SK-N-SH treated with all-trans-retinoic acid at 6 μM for 48 hours (cell line): Measurements from ENCODE around the gene AUNIP.

Experiments
- ATAC-seq: fragments of 200-7000 bp; cut with Tn5 transposase; 3 replicates; pipeline ENCODE4 v1.9.1; 2020; ENCODE audit warnings: mild to moderate bottlenecking, moderate library complexity
- CREB5 ChIP-seq: fragments of 250-450 bp; sonication (Bioruptor Pico); IDR thresholded peaks from 2 replicates; pipeline ENCODE4 v1.5.1; 2020; ENCODE audit warnings: low read depth, mild to moderate bottlenecking, moderate library complexity
- CSDC2 ChIP-seq: fragments of 250-450 bp; sonication (Bioruptor Pico); IDR thresholded peaks from 2 replicates; pipeline ENCODE4 v1.5.0; 2020; ENCODE audit warnings: mild to moderate bottlenecking, moderate library complexity
- CSRNP3 ChIP-seq: fragments of 250-450 bp; sonication (Bioruptor Pico); IDR thresholded peaks from 2 replicates; pipeline ENCODE4 v1.5.1; 2021; ENCODE audit warnings: mild to moderate bottlenecking, moderate library complexity
- ESRRG ChIP-seq: fragments of 250-450 bp; sonication (Bioruptor Pico); IDR thresholded peaks from 2 replicates; pipeline ENCODE4 v1.6.1; 2021; ENCODE audit warnings: mild to moderate bottlenecking
- ISL1 ChIP-seq: fragments of 250-450 bp; sonication (Bioruptor Pico); IDR thresholded peaks from 2 replicates; pipeline ENCODE4 v2.1.2; 2022; ENCODE audit warnings: mild to moderate bottlenecking, moderate library complexity
- PATZ1 ChIP-seq: fragments of 250-450 bp; sonication (Bioruptor Pico); IDR thresholded peaks from 2 replicates; pipeline ENCODE4 v1.8.0; 2020; ENCODE audit warnings: mild to moderate bottlenecking, moderate library complexity, borderline replicate concordance
- POU6F1 ChIP-seq: fragments of 250-450 bp; sonication (Bioruptor Pico); IDR thresholded peaks from 2 replicates; pipeline ENCODE4 v1.8.0; 2021; ENCODE audit warnings: low read depth, mild to moderate bottlenecking, moderate library complexity, borderline replicate concordance
- PPARA ChIP-seq: fragments of 250-450 bp; sonication (Bioruptor Pico); IDR thresholded peaks from 2 replicates; pipeline ENCODE4 v1.5.0; 2020; ENCODE audit warnings: mild to moderate bottlenecking, borderline replicate concordance
- RARB ChIP-seq: fragments of 250-450 bp; sonication (Bioruptor Pico); IDR thresholded peaks from 2 replicates; pipeline ENCODE4 v1.8.0; 2021; ENCODE audit warnings: mild to moderate bottlenecking, moderate library complexity
- TCF4 ChIP-seq: fragments of 250-450 bp; sonication (Bioruptor Pico); IDR thresholded peaks from 2 replicates; pipeline ENCODE4 v1.8.0; 2021; ENCODE audit warnings: mild to moderate bottlenecking, moderate library complexity, borderline replicate concordance
- TOX ChIP-seq: fragments of 250-450 bp; sonication (Bioruptor Pico); IDR thresholded peaks from 2 replicates; pipeline ENCODE4 v1.8.0; 2021; ENCODE audit warnings: mild to moderate bottlenecking, moderate library complexity, borderline replicate concordance
- TSHZ2 ChIP-seq: fragments of 250-450 bp; sonication (Bioruptor Pico); IDR thresholded peaks from 2 replicates; pipeline ENCODE4 v1.5.0; 2020; ENCODE audit warnings: mild to moderate bottlenecking, moderate library complexity
- ZC3H10 ChIP-seq: fragments of 250-450 bp; sonication (Bioruptor Pico); IDR thresholded peaks from 2 replicates; pipeline ENCODE4 v1.5.1; 2021; ENCODE audit warnings: mild to moderate bottlenecking, moderate library complexity
- ZFP3 ChIP-seq: fragments of 250-450 bp; sonication (Bioruptor Pico); IDR thresholded peaks from 2 replicates; pipeline ENCODE4 v1.5.0; 2020; ENCODE audit warnings: mild to moderate bottlenecking, moderate library complexity
- ZFP30 ChIP-seq: fragments of 450-650 bp; formaldehyde crosslinking; IDR thresholded peaks from 2 replicates; pipeline ENCODE4 v1.5.0; 2022; ENCODE audit warnings: mild to moderate bottlenecking, moderate library complexity
- ZNF565 ChIP-seq: fragments of 450-650 bp; formaldehyde crosslinking; conservative IDR thresholded peaks from 2 replicates; pipeline ENCODE4 v1.5.0; 2020; ENCODE audit warnings: low read depth, mild to moderate bottlenecking, moderate library complexity

Gene AUNIP

GRCh38 chr1:25903986-25904385 is 44.7 kb upstream of the AUNIP start:
- ATAC-seq = no peak
- no peak for TF ChIP-seq RARB (CRISPR knock-in tag)
- no peak for TF ChIP-seq ESRRG (CRISPR knock-in tag)

GRCh38 chr1:25902462-25902861 is 43.2 kb upstream of the AUNIP start:
- TF ChIP-seq ZNF565 = no peak
- TF ChIP-seq TCF4 (CRISPR knock-in tag) = no peak
- TF ChIP-seq CREB5 (CRISPR knock-in tag) = no peak
- no peak for TF ChIP-seq ZFP3 (CRISPR knock-in tag)
- TF ChIP-seq ZFP30 (CRISPR knock-in tag) = no peak
- no peak for TF ChIP-seq PPARA (CRISPR knock-in tag)
- TF ChIP-seq, all 23 proteins: peak for 0
- no peak for ATAC-seq

GRCh38 chr1:25900219-25900618 is 41.0 kb upstream of the AUNIP start:
- ATAC-seq = no peak
- TF ChIP-seq ZC3H10 (no peak), ZFP30 (CRISPR knock-in tag) (no peak), CSDC2 (CRISPR knock-in tag) (no peak)
- TF ChIP-seq, all 23 proteins: peak for 0

GRCh38 chr1:25899792-25900191 is 40.5 kb upstream of the AUNIP start:
- ATAC-seq = no peak
- TF ChIP-seq TSHZ2 = no peak
- no peak for TF ChIP-seq ISL1 (CRISPR knock-in tag)
- no peak for TF ChIP-seq CSRNP3
- no peak for TF ChIP-seq TOX
- TF ChIP-seq CREB5 (CRISPR knock-in tag) = no peak
- no peak for TF ChIP-seq PATZ1

GRCh38 chr1:25898223-25899015 is 39.2 kb upstream of the AUNIP start:
- ATAC-seq = no peak
- TF ChIP-seq TCF4 (CRISPR knock-in tag) (no peak), ZNF565 (no peak), ESRRG (CRISPR knock-in tag) (no peak), PATZ1 (no peak), CSRNP3 (no peak), POU6F1 (CRISPR knock-in tag) (no peak)
